Skeletal muscle tissue (tissue), 4 donors: ENCODE results near the gene ZNF283. TPM values are rescaled to one million over a fixed set of nuclear protein-coding genes. Genes with fewer than 3 reads are reported as not detected.
"Not testable (repeated sequence)": the region's sequence is repeated elsewhere in the genome, so short reads cannot be mapped to it uniquely, and the experiment has no call there.

Experiments
- H3K27ac ChIP-seq: one replicate; pipeline ENCODE4 v1.7.0; 2013; ENCODE audit warnings: mild to moderate bottlenecking, low read depth, low read length, inconsistent platforms
- H3K27me3 ChIP-seq, 3 donors: one replicate each; pipeline ENCODE4 v1.7.0; 2013; ENCODE audit warnings: low read length in 3 of 3; ENCODE audit not compliant: control insufficient read depth in 3 of 3, insufficient read depth in 3 of 3
- H3K36me3 ChIP-seq, 3 donors: one replicate each; pipeline ENCODE4 v1.7.0; 2013; ENCODE audit warnings: low read length in 3 of 3; ENCODE audit not compliant: control insufficient read depth in 3 of 3, insufficient read depth in 3 of 3
- H3K4me1 ChIP-seq, 3 donors: one replicate each; pipeline ENCODE4 v1.7.0; 2013; ENCODE audit warnings: low read length in 3 of 3, mild to moderate bottlenecking in 3 of 3; ENCODE audit not compliant: control insufficient read depth in 3 of 3, insufficient read depth in 3 of 3
- H3K4me3 ChIP-seq, 3 donors: one replicate each; pipeline ENCODE4 v1.7.0; 2013; ENCODE audit warnings: low read length in 3 of 3
- H3K9ac ChIP-seq, 3 donors: one replicate each; pipeline ENCODE4 v1.7.0; 2013; ENCODE audit warnings: low read length in 3 of 3, mild to moderate bottlenecking in 3 of 3, moderate library complexity in 2 of 3, low read depth in 1 of 3
- H3K9me3 ChIP-seq, 3 donors: one replicate each; pipeline ENCODE4 v1.7.0; 2013; ENCODE audit warnings: low read length in 3 of 3; ENCODE audit not compliant: control insufficient read depth in 3 of 3
- total RNA-seq: library from RNA; depleted of rRNA; stranded (reverse); fragments of >200 nt; gene quantifications from one replicate; pipeline ENCODE4 v1.2.3, GENCODE V29; 2014
- donor health status: Osteomylitis.

Gene ZNF283
- total RNA-seq, 1 donor from 2014 or later: 21.4 TPM

- peaks cover 17 to 41% (median 38%) of the 10 kb centered on the region in 3 donors for H3K27me3 ChIP-seq
- H3K9me3 ChIP-seq: peaks cover 0 to 7% (median 2%) of the 10 kb centered on the region in 3 donors
- peaks cover 4 to 11% (median 6%) of the 10 kb centered on the region in 3 donors for H3K4me1 ChIP-seq
- no peak overlapping the region for H3K9ac ChIP-seq
- no peak overlapping the region for H3K4me3 ChIP-seq
- no peaks in the 10 kb centered on the region for H3K36me3 ChIP-seq
- no peak overlapping the region for H3K27ac ChIP-seq
Observed at GRCh38 chr19:43799502-43800142, 27.5 kb upstream of the ZNF283 start.

GRCh38 chr19:43802216-43802951 lies 24.7 kb upstream of the ZNF283 start, which contains the start of gene LYPD5:
LYPD5 (minus strand) TSS chr19:43802447; CDS start chr19:43802380, 67 bp downstream.
- no peak within 1 kb of the TSS for H3K9ac ChIP-seq
- peaks cover 11 to 25% (median 20%) of the 10 kb centered on the region in 3 donors for H3K27me3 ChIP-seq
- peaks cover 4 to 11% (median 6%) of the 10 kb centered on the region in 3 donors for H3K4me1 ChIP-seq
- H3K4me3 ChIP-seq: no peak within 1 kb of the TSS
- no peaks in the 10 kb centered on the region for H3K36me3 ChIP-seq
- no peak within 1 kb of the TSS for H3K27ac ChIP-seq
- peaks cover 0 to 5% (median 0%) of the 10 kb centered on the region in 3 donors for H3K9me3 ChIP-seq

GRCh38 chr19:43804432-43804831 lies 22.7 kb upstream of the ZNF283 start:
- Histone ChIP-seq H3K36me3 (no peaks in the 10 kb centered on the region), H3K9ac (no peak overlapping the region), H3K27me3 (peaks cover 0 to 6% (median 3%) of the 10 kb centered on the region in 3 donors), H3K27ac (no peak overlapping the region), H3K4me3 (no peak overlapping the region), H3K4me1 (peaks cover 0 to 3% (median 0%) of the 10 kb centered on the region in 3 donors), H3K9me3 (no peaks in the 10 kb centered on the region)

DNA sequence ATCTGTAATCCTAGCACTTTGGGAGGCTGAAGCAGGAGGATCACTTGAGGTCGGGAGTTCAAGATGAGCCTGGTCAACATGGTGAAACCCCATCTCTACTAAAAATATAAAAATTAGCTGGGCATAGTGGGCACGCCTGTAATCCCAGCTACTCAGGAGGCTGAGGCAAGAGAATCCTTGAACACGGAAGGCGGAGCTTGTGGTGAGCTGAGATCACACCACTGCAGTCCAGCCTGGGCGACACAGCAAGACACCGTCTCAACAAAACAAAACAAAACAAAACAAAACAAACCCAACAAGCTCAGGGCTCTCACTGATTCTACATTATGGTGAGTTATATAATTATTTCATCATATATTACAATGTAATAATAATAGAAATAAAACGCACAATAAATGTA lies 20.7 kb upstream of the ZNF283 start:
- H3K9me3 ChIP-seq, H3K4me1 ChIP-seq, H3K9ac ChIP-seq: not testable (repeated sequence)

DNA sequence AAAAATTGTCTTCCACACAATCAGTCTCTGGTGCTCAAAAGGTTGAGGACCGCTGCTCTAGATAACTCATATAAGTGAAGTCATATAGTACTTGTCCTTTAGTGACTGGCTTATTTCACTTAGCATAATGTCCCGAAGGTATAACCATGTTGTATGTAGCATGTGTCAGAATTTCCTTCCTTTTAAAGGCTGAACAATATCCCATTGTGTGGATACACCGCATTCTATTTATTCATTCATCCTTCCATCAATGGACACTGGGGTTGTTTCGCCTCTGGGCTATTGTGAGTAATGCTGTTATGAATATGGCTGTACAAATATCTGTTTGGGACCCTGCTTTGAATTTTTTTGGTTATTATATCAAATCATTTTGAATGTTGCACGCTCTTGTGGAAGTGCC lies 20.3 kb upstream of the ZNF283 start:
- H3K4me3 ChIP-seq: no peak overlapping the region
- H3K36me3 ChIP-seq: no peaks in the 10 kb centered on the region
- no peaks in the 10 kb centered on the region for H3K4me1 ChIP-seq
- peaks cover 0 to 3% (median 0%) of the 10 kb centered on the region in 3 donors for H3K27me3 ChIP-seq
- no peak overlapping the region for H3K27ac ChIP-seq
- no peak overlapping the region for H3K9ac ChIP-seq
- no peaks in the 10 kb centered on the region for H3K9me3 ChIP-seq

More for the DNA sequence above, 20.7 kb upstream of the ZNF283 start:
- not testable (repeated sequence) for H3K36me3 ChIP-seq, H3K27me3 ChIP-seq, H3K4me3 ChIP-seq, H3K27ac ChIP-seq

GRCh38 chr19:43807651-43808050 lies 19.5 kb upstream of the ZNF283 start:
- no peak overlapping the region for H3K27ac ChIP-seq
- no peak overlapping the region for H3K9ac ChIP-seq
- H3K4me3 ChIP-seq: no peak overlapping the region
- H3K36me3 ChIP-seq: no peaks in the 10 kb centered on the region
- no peaks in the 10 kb centered on the region for H3K4me1 ChIP-seq
- H3K9me3 ChIP-seq: no peaks in the 10 kb centered on the region
- peaks cover 0 to 3% (median 2%) of the 10 kb centered on the region in 3 donors for H3K27me3 ChIP-seq

- H3K9ac ChIP-seq: no peak overlapping the region
Observed at GRCh38 chr19:43809762-43810696, 17.1 kb upstream of the ZNF283 start.

DNA sequence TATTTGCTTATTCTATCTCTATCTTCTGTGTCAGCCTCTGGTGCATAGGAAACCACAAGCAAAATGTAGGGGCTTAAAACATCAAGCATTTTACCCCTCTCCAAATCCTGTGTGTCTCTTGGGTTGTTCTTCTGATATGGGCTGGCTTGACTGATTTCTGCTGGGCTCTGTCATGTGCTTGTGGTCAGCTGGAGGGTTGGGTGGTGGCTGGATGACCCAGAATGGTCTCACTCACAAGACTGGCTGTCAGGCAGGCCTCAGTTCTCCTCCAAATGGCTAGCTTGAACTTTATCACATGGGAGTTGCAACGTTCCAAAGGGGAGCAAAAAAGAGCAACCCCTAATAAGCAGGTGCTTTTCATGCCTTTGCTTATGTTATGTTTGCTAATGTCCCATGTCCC lies 15.3 kb upstream of the ZNF283 start:
- H3K27ac ChIP-seq: no peak overlapping the region
- H3K9me3 ChIP-seq: peaks cover 0 to 2% (median 0%) of the 10 kb centered on the region in 3 donors
- H3K4me3 ChIP-seq: no peak overlapping the region
- no peaks in the 10 kb centered on the region for H3K4me1 ChIP-seq
- H3K36me3 ChIP-seq: no peaks in the 10 kb centered on the region
- peaks cover 0 to 3% (median 0%) of the 10 kb centered on the region in 3 donors for H3K27me3 ChIP-seq
- H3K9ac ChIP-seq: no peak overlapping the region

More at GRCh38 chr19:43809762-43810696, 17.1 kb upstream of the ZNF283 start:
- Histone ChIP-seq H3K9me3 (peaks cover 0 to 2% (median 0%) of the 10 kb centered on the region in 3 donors), H3K4me3 (no peak overlapping the region), H3K27me3 (peaks cover 0 to 3% (median 0%) of the 10 kb centered on the region in 3 donors), H3K4me1 (no peaks in the 10 kb centered on the region), H3K27ac (no peak overlapping the region), H3K36me3 (no peaks in the 10 kb centered on the region)

- Histone ChIP-seq H3K27ac (no peak overlapping the region), H3K36me3 (no peaks in the 10 kb centered on the region), H3K9me3 (peaks cover 0 to 2% (median 0%) of the 10 kb centered on the region in 3 donors), H3K9ac (no peak overlapping the region), H3K27me3 (peaks cover 0 to 3% (median 0%) of the 10 kb centered on the region in 3 donors), H3K4me1 (no peaks in the 10 kb centered on the region), H3K4me3 (no peak overlapping the region)
Observed at GRCh38 chr19:43812259-43812658, 14.9 kb upstream of the ZNF283 start.
